Ureter (tissue), 1 donor: Measurements from ENCODE around the gene CCDC107. TPM values are rescaled to one million over a fixed set of nuclear protein-coding genes. Genes with fewer than 3 reads are reported as not detected.

ENCODE experiments used
- DNase-seq: peaks from one replicate; pipeline ENCODE4 v3.0.0-alpha.2; 2020; ENCODE audit warnings: low spot score
- total RNA-seq: library from RNA; stranded (reverse); gene quantifications from one replicate; pipeline ENCODE4 v1.2.4, GENCODE V29; 2023
- donor health status: DM: yes; HTN: yes; CAD: no.

CCDC107 gene
- total RNA-seq, 1 donor from 2014 or later, result 22.4 TPM

DNA sequence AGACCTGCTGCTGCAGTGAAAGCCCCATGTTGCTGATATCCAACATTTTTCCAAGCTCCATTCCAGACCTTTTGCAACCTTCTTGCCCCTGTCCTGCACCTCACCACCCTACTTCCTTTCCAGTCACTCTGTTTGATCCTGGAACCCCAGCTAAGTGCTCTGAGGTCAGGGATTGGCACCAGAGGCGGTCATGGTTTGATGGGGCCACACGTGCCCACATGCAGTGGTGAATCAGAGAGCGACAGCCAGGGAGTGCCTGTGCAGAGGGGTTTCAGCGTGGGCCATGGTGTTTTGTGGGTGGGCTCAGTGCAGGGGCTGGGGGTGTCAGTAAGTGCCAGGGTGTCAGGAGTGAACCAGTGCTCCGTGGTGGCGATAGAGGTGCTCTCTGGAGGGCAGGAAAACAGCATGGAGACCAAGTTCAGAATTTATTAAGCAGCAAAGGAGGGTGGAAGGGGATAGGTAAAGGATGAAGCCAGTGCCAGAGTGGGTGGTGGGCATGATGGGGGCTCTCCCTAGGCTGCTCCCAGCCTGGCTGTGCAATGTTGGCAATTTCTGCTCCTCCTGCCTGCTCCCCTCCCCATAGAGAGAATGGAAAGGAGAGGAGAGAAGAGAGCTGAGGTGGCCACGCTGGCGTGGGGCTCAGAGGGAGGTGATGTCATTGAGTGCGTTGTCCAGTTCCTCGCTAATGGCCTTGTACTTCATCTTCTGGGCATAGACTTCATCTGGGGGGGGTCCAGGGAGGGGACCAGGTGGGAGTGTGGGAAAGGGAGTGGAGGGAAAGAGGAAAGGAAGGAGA lies 24.6 kb downstream of the CCDC107 start:
- DNase-seq, result no peak

DNA sequence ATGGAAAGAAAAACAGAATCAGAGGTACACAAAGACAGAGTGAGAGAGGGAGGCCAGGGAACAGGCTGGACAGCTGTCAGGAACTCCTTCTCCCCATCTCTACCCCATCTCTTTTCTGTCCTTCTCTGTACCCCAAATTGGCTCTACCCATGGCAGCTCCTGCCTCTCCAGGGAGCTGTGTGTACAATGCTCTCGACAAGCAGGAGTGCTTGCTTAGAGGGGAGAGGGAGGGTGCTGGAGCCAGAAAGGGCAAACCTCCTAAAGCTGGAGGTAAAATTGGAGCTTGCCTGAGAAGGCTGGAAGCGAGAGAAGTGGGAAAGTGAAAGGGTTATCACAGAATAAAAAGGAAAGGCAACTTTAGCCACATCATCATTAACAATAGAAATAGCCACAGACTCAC lies 25.2 kb downstream of the CCDC107 start:
- no peak for DNase-seq

DNA sequence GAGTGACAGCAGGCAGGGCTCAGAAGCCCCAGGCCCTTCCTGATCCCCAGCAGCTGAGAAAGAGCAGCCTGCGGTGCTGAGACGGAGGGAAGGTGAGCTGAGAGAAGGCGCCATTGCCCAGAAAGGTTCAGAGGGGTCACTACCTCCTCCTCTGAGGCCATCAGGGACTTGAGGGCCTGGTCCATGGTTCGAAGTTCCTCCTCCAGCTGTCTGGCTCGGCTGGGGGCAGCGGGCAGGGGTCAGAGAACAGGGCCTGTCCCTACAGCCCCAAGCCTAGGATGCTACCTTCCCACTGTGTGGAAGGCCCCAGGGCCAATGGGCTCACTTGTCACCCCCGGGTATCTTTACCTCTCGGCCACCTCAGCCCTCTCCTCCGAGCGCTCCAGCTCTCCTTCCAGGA lies 26.8 kb downstream of the CCDC107 start:
- no peak for DNase-seq

DNA sequence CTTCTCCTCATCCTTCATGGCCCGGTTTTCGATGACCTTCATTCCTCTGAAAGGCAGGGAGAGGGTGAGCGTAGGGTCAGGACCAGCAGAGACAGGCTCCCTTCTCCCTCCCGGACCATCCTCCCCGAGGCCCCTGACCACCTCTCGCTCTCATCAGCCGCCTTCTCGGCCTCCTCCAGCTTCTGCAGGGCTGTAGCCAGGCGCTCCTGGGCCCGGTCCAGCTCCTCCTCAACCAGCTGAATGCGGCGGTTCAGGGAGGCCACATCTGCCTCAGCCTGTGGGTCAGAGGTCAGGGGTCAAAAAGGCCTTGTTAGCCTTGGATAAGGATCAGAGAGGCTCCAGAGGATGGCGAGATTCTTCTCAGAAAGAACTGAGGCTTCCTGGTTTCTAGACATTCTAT lies 27.4 kb downstream of the CCDC107 start:
- DNase-seq, result no peak

DNA sequence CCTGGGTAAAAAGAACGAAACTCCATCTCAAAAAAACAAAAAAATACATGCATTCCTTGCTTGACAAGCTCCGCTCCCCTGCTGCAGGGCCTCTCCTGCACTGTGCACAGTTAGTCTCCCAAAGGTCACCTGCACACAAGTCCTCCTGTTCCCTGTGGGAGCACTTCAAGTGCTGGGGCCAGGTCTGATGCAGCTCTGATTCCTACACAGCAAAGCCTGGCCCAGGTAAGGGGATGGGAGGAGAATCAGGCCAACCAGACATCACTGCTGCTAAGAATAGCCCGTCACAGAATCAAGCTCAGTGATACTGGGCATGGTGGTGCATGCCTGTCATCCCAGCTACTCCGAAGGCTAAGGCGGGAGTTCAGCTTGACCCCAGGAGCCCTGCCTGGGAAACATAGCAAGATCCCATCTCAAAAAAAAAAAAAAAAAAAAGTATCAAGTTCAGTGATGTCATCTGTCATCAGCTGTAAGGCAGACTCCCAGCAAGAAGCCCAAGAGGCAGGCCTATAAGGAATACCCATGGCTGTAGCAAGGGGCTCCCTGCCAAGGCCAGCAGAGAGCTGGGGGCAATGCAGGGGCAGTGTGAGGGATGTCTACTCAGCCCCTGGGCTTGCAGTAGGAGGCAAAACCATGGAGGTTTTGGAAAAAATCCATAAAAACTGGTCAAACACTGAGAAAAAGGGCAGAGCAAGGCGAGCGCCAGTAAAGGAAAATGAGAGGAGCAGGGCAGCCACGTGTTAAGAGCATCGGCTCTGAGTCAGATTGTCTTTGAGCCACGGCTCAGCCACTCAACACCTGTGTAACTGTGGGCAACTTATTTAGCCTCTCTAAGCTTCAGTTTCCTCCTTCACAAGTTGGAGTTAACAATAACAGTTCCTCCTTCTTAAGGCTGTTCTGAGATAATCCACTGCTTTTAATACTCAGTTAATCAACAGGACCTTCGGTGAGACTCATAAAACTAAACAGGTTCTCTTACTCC lies 28.4 kb downstream of the CCDC107 start:
- no peak for DNase-seq

DNA sequence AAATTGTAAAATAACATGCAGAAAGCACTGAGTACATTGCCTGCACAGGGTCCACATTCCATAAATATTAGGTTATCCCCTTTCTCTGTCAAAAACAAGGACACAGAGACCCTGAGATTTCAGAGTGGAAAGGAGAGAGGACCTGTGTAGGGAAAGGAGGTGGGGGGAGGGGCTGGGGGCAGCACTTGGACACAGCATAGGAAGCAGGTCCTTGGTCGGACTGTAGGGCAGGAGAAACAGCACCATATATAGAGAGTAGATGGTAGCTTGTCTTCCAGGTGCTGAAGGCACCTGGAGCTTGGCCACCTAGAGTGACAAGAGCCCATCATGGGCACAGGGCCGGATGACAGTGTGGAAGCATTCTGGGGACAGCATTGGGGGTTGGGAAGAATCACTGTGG lies 29.2 kb downstream of the CCDC107 start:
- DNase-seq, result no peak

DNA sequence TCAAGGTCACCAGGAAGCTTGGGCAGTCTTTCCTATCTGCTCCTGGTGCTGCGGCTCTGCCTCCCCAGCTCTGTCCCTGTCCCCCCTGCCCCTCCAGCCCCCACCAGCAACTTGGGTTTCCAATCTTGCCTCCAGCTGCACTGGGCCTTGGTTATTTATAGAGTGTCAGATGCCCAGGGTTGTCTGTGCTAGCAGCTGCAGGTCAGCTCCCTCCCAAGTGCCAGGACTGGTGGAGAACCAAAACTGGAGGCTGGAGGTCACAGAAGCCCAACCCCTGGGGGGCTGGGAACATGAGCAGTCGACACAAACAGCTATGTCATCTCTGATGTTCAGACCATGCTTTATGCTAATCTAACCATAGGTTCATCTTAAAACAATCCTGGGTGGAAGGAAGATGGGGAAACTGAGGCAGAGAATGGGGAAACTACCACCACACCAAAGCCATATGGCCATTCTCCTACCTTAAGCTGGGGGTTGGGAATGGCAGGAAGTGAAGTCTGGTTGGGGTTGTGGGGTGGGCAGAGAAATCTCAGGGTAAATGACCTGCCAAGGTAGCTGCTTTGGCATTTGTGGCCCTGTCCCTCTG lies 30.0 kb downstream of the CCDC107 start:
- no peak for DNase-seq

DNA sequence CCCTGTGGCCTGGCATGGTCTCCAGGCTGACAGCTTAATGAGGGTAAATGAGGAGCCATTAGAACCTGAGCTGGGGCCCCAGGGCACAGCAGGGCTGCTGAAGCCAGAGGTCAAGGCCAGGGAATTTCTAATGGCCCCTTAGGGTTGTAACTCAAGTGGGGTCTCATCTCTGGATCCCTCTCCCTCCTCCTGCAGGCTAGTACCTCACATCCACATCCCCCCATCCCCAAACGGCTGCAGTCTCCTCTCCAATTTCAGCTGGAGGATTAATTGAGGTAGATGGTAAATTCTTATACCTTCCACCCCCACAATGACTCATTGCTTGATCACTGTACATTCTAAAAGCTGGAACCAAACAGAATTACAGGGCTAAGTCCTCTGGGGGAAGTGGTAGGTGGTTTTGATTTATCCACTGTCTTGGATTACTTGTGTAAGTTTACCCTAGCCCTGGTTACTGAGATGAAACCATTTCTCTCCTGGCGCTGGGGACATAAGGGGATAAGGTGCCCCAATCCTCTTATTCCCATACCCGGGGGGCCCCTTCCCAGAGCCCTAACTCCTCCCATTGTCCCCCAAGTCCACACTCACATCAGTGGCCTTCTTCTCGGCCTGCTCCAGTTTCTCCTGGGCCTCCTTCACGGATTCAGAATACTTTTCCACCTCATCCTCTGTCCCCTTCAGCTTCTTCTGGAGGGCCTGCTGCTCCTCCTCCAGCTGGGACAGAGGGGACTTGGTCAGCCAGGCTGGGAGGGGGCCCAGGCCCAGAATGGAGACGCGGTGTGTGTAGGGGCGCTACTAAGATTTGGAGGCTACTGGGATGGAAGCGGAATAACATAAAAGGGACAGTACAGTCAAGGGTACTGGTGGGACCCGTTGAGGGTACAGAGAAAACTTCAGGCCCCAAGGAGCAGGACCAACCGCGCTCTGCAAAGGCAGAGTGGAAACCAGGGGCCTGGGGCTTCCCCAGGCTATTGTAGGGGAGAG lies 30.8 kb downstream of the CCDC107 start:
- DNase-seq, result no peak

DNA sequence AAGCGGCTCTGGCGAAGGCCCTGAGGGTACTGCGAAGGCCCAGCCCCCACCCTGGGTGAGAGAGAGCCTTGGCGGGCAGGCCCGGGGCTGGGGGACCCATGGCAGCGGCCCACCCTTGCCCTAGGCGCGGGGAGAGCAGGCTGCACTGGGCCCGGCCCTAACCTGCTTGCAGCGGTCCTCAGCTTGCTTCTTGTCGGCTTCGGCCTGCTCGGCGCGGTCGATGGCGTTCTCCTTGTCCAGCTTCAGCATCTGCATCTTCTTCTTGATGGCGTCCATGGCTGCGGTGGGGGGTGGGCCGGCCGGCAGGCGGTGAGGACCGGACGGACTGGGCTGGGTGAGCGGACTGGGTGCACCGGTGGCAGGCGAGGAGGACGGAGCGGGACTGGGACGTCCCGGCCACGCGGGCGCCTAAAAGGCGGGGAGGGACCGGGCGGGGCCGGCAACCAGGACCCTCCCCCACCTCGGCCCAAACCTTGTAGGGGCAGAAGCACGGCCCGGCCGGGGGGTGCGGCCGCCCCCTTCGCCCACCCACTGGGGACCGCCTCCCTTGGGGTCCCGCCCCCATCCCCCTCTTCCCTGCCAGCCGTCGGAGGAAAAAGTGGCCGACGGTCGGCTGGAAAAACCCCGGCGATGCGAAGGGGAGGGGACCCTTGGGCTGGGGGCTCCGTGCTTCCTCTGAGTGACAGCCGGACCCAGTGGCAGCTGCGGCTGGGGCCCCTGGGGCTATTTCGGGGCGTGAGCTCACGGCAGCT lies 31.6 kb downstream of the CCDC107 start, which contains the start of gene TPM2:
Gene TPM2 (minus strand): TSS at position 384 of the 752 bp plus-strand sequence. CDS start 108 bp downstream, at position 276.
- DNase-seq, result peak; percentile 87

DNA sequence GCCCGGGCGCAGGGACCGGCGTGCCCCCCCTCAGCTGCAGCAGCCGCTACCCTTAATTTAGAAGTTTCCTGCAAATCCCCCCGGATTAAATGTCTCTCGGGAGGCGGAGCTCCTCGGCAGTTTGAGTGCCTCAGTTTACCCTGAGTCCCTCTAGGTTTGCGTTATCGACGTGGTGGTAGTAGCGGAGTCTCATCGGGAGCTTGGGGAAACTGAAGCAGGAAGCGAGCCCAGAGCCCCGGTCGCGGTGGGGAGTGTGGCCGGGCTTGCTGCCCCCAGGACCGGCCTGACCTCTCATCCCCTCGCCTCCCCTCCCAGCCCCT lies 32.2 kb downstream of the CCDC107 start:
- no peak for DNase-seq

DNA sequence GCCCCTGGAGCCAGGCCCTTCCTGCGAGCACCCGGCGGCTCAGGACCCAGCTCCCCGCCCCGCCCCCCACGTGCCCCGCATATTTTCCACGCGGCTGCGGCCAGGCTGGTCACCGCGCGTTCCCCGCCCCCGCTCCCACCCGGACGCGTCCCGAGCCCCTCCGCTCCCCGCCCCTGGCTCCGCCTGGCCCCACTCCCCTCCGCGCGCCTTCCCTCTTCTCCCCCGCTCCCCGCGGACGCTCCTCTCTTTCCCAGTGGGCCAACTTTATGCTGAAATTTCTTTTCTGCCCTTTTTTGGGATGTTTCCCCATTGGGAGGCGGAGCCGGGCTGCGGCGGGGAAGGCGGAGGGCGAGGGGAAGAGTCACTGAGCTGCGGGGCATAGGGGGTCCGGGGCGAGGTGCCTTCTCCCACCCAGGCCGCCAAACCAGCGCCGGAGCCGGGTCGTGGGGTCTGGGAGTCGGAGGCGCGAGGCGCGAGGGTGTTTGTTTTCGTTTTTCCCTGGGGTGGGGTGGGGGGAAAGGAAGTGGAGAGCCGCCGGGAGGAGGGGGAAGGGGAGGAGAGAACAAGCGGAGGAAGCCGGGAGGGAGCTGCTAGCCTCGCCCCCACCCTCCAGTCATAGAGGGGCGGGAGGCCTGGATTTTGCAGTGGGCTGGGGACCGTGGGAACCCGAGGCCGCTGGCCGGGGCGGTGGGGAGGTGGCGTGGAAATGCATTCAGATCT lies 32.7 kb downstream of the CCDC107 start:
- DNase-seq, result peak; percentile 87

DNA sequence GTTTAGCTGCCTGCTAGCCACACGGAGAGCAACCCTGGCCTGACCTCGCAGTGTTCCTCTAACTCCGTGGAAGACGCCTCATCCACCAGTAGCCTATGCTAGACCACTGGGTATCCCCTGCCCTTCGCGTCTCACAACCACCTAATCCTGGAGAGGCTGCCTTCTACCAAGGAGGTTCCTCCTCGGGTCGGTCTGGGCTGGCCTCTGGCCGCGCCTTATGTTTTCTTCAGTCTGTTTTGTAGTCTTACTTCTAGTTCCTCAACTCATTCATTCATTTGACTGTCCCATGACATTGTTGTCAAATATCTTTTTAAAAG lies 33.2 kb downstream of the CCDC107 start:
- no peak for DNase-seq

DNA sequence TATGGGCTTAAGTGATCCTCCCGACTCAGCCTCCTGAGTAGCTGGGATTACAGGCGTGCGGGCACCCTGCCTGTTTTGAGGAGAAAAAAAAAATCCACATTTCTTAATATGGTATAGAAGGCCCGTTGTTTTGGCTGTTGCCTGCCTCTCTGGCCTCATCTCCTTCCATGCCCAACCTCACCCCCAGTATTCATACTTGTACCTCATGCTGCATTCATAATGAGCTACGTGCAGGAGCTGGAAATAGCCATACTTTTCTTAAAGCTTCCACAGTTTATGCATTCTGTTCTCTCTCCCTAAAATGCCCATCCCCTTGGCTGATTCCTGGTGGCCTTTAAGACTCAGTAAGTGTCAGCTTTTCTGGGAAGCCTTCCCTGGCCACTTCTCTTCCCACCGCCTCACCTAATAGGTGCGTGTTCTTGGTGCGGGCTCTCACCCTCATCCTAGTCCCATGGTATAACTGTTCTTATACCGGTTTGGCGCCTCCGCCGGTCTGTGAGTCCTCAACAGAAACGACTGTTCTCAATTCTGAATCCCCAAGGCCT lies 33.7 kb downstream of the CCDC107 start:
- DNase-seq, result no peak

DNA sequence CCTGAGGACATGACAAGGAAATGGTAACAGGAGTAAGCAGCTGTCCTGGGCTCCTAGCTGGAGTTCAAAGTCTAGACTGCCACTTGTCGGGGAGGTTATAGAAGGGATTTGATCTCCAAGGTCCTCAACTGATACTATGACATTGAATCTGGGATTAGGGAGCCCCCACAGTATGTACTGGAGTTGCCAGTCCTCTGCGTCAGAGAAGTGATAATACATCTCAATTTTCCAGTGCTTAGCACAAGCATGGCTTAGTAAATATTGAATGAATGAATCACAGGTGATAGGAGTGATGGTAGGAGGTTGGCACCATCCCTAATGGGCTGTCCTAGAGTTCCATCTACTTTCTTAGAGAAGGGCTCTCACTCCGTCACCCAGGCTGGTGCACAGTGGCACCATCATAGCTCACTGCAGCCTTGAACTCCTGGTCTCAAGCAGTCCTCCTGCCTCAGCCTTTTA lies 37.9 kb downstream of the CCDC107 start:
- DNase-seq, result no peak

DNA sequence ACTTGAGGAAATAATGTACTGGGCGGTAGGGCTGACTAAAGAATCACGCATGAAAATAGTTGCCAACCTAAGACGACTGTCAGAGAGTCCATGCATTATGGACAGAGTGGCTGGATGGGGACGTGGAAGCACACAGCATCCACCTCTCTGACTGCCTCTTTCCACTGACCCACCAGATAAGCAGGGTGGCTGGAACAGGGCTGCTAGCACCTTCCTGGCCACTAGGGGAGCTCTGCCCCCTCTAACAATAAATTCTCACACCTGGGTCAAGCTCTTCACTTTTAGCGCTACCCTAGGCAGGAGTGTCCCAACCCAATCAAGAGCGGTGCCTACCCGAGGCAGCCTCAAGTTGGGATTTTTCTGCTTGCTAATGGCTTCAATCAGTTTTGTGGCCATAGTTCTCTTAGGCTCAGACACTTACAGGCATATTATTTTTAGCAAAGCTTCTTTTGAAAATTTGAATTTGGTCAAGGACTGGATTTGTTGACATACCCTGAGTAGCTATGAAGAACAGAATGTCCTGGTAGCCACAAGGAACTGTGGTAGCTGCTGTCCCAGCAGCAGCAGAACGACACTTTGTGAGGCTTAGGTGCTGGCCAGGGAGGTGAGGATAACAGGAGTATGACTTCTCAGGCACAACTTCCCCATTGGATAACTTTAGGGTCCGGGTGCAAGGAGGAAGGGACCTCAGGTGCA lies 38.6 kb downstream of the CCDC107 start:
- DNase-seq, result no peak

DNA sequence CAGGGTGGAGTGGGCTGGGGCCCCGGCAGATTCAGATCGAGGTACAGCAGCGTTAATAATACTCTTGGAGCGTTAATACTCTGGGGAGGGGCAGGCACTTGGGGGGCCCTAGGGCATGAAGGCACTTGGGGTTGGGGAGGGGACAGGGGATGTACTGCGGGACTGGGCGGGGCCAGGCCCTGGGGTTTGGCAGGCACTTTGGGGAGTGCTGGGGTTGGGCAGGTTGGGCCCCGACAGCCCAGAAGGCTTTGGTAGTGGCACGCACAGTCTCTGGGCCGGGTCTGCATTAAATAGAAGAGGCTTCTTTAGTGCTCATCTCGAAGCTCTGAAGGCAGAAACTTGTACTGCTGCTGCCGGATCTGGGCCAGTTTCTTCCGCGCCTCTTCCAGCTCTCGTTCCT lies 39.4 kb downstream of the CCDC107 start:
- no peak for DNase-seq

DNA sequence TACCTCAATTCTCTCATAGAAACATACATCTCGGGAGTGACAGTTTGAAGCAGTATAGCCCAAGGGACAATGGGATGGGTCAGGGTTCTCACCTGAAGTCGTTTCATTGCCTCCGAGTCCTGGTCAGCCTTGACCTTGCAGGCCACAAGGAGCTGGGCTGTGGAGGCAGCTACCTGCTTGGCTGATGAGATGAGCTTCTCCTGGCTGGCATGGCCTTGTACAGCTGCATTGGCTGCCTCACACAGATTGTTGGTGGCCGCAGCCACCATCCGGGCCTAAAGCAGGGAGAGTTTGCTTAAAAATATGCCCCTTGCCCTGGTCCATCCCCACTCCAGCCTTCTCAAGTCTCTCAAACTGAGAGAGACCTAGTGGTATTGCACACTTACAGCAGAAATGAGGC lies 40.1 kb downstream of the CCDC107 start:
- no peak for DNase-seq

DNA sequence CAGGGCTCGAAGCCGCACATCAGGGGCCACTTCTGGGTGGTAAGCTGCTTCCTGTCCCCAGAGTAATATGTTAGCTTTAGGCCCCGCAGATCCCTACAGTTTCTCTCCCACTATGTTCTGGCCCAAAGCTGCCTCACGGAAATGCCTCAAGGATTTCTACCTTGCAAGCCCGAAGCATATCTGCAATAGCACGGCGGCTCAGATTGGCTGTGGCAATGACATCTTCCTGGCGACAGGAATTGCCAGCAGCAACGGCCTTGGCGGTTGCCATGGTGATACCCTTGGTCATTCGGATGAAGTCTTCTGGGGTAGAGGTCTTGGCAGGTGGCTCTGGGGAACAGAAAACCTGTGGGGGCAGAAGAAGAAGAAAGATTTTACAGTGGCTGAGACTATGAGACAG lies 41.9 kb downstream of the CCDC107 start:
- DNase-seq, result no peak

DNA sequence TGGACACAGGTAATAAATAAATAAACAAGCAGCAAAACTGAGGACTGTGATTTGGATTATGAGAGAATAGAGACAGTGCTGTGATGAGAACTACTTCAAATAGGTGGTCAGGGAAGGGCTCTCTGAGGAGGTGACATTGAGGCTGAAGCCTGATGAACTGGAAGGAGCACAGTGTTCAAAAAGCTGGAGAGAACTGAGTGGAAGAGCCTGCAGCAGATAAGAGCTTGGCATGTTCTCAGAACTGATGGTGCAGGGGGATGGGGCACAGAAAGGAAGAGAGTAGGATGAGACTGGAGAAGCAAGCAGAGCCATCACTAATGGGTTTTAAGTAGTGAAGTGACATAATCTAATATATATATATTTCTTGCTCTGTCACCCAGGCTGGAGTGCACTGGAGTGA lies 42.9 kb downstream of the CCDC107 start:
- DNase-seq, result no peak
